Smooth muscle cell (in vitro differentiated cells): ENCODE data around the gene CAND2. TPM values are rescaled to one million over a fixed set of nuclear protein-coding genes. Genes with fewer than 3 reads are reported as not detected.
A peak's percentile ranks its signal among the peaks of the same experiment; 100 is the strongest.

Experiments used
- DNase-seq: peaks from one replicate; lab custom pipeline; 2025; ENCODE audit not compliant: unreplicated experiment; lab: John Stamatoyannopoulos, UW
- H2AFZ ChIP-seq: fragments of 200-600 bp; sonication (generic); 2 replicates; pipeline ENCODE4 v1.6.0; 2016; ENCODE audit warnings: antibody characterized with exemption, low read depth, mild to moderate bottlenecking
- H3F3A ChIP-seq: fragments of 200-600 bp; sonication (generic); 2 replicates; pipeline ENCODE4 v1.6.0; 2017; ENCODE audit warnings: antibody characterized with exemption, low read depth
- H3K27ac ChIP-seq: fragments of 200-600 bp; sonication (generic); 2 replicates; pipeline ENCODE4 v1.5.1; 2016; ENCODE audit warnings: low read depth, mild to moderate bottlenecking
- H3K27me3 ChIP-seq: fragments of 200-600 bp; sonication (generic); 2 replicates; pipeline ENCODE4 v1.6.1; 2016; ENCODE audit warnings: low read depth, mild to moderate bottlenecking
- H3K36me3 ChIP-seq: fragments of 200-600 bp; sonication (generic); 2 replicates; pipeline ENCODE4 v1.5.1; 2016; ENCODE audit warnings: low read depth
- H3K4me1 ChIP-seq: fragments of 200-600 bp; sonication (generic); 2 replicates; pipeline ENCODE4 v1.5.1; 2016; ENCODE audit warnings: low read depth
- H3K4me2 ChIP-seq: fragments of 200-600 bp; sonication (generic); 2 replicates; pipeline ENCODE4 v1.6.0; 2016; ENCODE audit warnings: mild to moderate bottlenecking
- H3K4me3 ChIP-seq: fragments of 200-600 bp; sonication (generic); 2 replicates; pipeline ENCODE4 v1.5.1; 2016; ENCODE audit warnings: mild to moderate bottlenecking
- H3K79me2 ChIP-seq: fragments of 200-600 bp; sonication (generic); 2 replicates; pipeline ENCODE4 v1.6.0; 2016; ENCODE audit warnings: low read depth, mild to moderate bottlenecking
- H3K9ac ChIP-seq: fragments of 200-600 bp; sonication (generic); 2 replicates; pipeline ENCODE4 v1.6.0; 2016; ENCODE audit warnings: low read depth
- H3K9me3 ChIP-seq: fragments of 200-600 bp; sonication (generic); replicated peaks from 2 replicates; pipeline ENCODE4 v1.5.1; 2016; ENCODE audit warnings: low read depth
- H4K20me1 ChIP-seq: fragments of 200-600 bp; sonication (generic); 2 replicates; pipeline ENCODE4 v1.6.0; 2016; ENCODE audit warnings: low read depth
- WGBS: methylation state at CpG from one replicate; pipeline ENCODE4 v1.1.7; 2016; ENCODE audit warnings: low lambda C conversion rate; 5-methylcytosine and 5-hydroxymethylcytosine counted together
- polyA plus RNA-seq: library from polyadenylated mRNA; unstranded; fragments of >200 nt; fragmentation: Nextera tagmentation; extraction: Ambion mirVana; gene quantifications from 2 replicates; pipeline ENCODE4 v1.2.1, GENCODE V29; 2016
- total RNA-seq: library from RNA; depleted of rRNA; stranded (reverse); fragments of >200 nt; gene quantifications from 2 replicates; pipeline ENCODE4 v1.2.3, GENCODE V29; 2014
- TF ChIP-seq, protein P1 (sequence below): fragments of 200-600 bp; sonication (generic); IDR thresholded peaks from 2 replicates; pipeline ENCODE4 v1.5.1; 2017; ENCODE audit warnings: borderline replicate concordance, mild to moderate bottlenecking, antibody characterized with exemption; ENCODE audit not compliant: insufficient read depth, poor library complexity, severe bottlenecking

The CAND2 gene
- total and polyA plus RNA-seq, 2 experiments from 2014 or later: 2.1 to 2.7 TPM

DNA sequence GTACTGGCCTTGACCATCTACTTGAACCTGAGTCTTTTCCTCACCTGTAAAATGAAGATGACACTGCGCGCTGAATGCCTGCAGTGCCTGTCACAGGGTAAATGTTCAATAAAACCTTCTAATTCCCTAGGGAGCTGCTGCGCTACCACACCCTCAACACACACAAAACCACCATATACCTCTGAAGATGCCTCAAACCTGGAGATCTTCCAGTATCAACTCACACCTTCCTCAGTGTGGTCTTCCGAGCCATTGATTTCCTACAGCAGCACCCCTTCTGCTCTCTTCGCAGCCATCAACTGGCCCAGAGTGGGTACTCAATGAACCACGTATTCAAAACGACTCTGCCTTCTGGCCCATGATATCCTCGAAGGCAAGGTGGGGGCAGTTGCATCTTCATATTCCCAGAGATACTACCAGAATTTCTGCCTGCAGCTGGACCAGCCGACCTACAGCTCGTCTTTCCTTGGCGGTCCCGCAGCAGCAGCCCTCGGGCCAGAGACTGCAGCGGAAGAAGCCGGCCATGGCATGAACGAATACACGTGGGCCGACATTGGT, 44.2 kb downstream of the CAND2 start:
- WGBS: 4% methylated on average over 18 of the region's 18 CpGs
- DNase-seq: no peak
- no peaks in the 10 kb centered on the region for H3K9me3 ChIP-seq

DNA sequence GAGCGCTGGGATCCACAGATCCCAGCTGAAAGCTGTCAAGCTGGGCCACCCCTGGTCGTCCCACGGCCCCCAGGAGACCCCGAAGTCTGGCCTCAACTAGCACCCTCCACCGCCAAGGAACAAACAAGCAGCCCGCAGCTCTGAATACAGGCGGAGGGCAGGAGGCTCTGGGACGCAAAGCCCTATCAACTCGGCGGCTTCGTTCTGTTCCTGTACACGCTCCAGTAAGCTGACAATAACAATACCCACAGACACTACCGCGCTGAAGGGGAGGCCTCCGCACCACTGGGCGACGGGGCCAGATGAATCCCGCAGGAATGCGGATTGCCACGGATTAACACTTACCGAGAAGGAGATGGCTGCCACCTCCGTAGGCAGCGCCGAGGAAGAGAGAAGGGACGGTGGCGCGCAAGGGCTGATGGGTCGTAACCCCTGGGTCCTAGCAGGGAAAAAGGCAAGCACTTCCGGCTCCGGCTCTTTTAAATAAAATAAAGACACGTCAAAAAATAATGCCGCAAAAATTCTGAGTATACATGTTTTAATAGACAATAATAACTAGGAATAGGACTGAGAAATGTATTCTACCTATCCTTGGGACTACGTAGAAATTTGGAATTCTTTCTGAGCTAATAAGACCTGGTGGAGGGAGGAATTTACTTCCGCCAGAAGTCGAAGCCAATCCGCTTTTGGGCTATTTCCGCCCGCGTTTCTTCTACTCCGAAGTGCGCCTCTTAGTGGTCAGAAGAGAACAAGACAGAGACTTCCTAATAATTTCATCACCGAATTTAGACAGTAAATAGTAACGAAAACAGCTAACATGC, 44.9 kb downstream of the CAND2 start, which contains the start of gene RPL32:
TSS of gene RPL32 (minus strand) at position 417 of the 821 bp plus-strand sequence. CDS start 1,328 bp downstream, outside the sequence.
- TF ChIP-seq, protein P1, sequence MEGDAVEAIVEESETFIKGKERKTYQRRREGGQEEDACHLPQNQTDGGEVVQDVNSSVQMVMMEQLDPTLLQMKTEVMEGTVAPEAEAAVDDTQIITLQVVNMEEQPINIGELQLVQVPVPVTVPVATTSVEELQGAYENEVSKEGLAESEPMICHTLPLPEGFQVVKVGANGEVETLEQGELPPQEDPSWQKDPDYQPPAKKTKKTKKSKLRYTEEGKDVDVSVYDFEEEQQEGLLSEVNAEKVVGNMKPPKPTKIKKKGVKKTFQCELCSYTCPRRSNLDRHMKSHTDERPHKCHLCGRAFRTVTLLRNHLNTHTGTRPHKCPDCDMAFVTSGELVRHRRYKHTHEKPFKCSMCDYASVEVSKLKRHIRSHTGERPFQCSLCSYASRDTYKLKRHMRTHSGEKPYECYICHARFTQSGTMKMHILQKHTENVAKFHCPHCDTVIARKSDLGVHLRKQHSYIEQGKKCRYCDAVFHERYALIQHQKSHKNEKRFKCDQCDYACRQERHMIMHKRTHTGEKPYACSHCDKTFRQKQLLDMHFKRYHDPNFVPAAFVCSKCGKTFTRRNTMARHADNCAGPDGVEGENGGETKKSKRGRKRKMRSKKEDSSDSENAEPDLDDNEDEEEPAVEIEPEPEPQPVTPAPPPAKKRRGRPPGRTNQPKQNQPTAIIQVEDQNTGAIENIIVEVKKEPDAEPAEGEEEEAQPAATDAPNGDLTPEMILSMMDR: peak; percentile 65
- H3K9ac ChIP-seq: peak within 1 kb of the TSS; percentile 98
- peaks cover 48% of the 10 kb centered on the region for H4K20me1 ChIP-seq
- peak within 1 kb of the TSS; percentile 84 for H2AFZ ChIP-seq
- H3K27me3 ChIP-seq: no peaks in the 10 kb centered on the region
- WGBS: under 1% methylated on average over 43 of the region's 43 CpGs
- H3F3A ChIP-seq: peaks cover 9% of the 10 kb centered on the region
- no peaks in the 10 kb centered on the region for H3K9me3 ChIP-seq
- H3K4me3 ChIP-seq: peak within 1 kb of the TSS; percentile 69
- peak within 1 kb of the TSS; percentile 99 for H3K4me2 ChIP-seq
- H3K36me3 ChIP-seq: no peaks in the 10 kb centered on the region
- H3K4me1 ChIP-seq: peaks cover 32% of the 10 kb centered on the region
- peak; percentile 35 for DNase-seq
- peaks cover 47% of the 10 kb centered on the region for H3K79me2 ChIP-seq
- peak within 1 kb of the TSS; percentile 95 for H3K27ac ChIP-seq

More for the DNA sequence above, 44.2 kb downstream of the CAND2 start:
- TF ChIP-seq, protein P1: no peak
- Histone ChIP-seq H2AFZ (no peak overlapping the region), H3K9ac (peak overlapping the region; percentile 98), H3K4me2 (peak overlapping the region; percentile 99), H3K4me1 (peaks cover 32% of the 10 kb centered on the region), H3K27me3 (no peaks in the 10 kb centered on the region), H4K20me1 (peaks cover 55% of the 10 kb centered on the region), H3F3A (peaks cover 16% of the 10 kb centered on the region), H3K4me3 (peak overlapping the region; percentile 69), H3K27ac (peak overlapping the region; percentile 95), H3K79me2 (peaks cover 47% of the 10 kb centered on the region), H3K36me3 (no peaks in the 10 kb centered on the region)

DNA sequence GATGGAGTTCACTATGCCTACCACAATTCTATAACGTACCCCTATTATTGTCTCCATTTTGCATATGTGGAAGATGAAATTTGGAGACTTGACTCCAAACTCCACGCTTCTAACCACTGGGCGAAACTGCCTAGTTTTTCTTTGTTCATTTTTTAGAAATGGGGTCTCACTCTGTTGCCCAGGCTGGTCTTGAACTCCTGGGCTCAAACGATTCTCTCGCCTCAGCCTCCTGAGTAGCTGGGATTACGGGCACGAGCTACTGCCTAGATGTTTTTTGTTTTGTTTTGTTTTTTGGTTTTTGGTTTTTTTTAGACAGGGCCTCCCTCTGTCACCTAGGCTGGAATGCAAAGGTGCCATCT, 45.5 kb downstream of the CAND2 start:
- Histone ChIP-seq H3K4me1 (peaks cover 32% of the 10 kb centered on the region), H3K9ac (no peak overlapping the region), H4K20me1 (peaks cover 42% of the 10 kb centered on the region), H3K36me3 (no peaks in the 10 kb centered on the region), H3K4me2 (peak overlapping the region; percentile 99), H3K79me2 (peaks cover 43% of the 10 kb centered on the region), H2AFZ (peak overlapping the region; percentile 84), H3K4me3 (peak overlapping the region; percentile 69), H3K9me3 (no peaks in the 10 kb centered on the region), H3F3A (peaks cover 7% of the 10 kb centered on the region), H3K27me3 (no peaks in the 10 kb centered on the region), H3K27ac (no peak overlapping the region)
- no peak for DNase-seq
- TF ChIP-seq, protein P1: no peak
- WGBS: 61% methylated on average over 7 of the region's 7 CpGs
